PC-3 (cell line): Measurements from ENCODE around the gene DUOX2.

Source experiments
- EZH2 ChIP-seq: fragments of 300-600 bp; sonication (generic); IDR thresholded peaks from one replicate; pipeline ENCODE4 v1.6.1; 2017; ENCODE audit warnings: antibody characterized with exemption, mild to moderate bottlenecking, low read length; ENCODE audit not compliant: unreplicated experiment
- EZH2phosphoT487 ChIP-seq: fragments of 300-600 bp; sonication (generic); IDR thresholded peaks from 2 replicates; pipeline ENCODE4 v1.6.1; 2018; ENCODE audit warnings: mild to moderate bottlenecking, antibody characterized with exemption, low read length, borderline replicate concordance

GRCh38 chr15:45118996-45119395 lies 5.0 kb upstream of the DUOX2 start:
- TF ChIP-seq EZH2phosphoT487, result no peak
- TF ChIP-seq EZH2, result no peak
